ENCODE measurements around the gene RNF141.

- TF ChIP-seq, protein P1, sequence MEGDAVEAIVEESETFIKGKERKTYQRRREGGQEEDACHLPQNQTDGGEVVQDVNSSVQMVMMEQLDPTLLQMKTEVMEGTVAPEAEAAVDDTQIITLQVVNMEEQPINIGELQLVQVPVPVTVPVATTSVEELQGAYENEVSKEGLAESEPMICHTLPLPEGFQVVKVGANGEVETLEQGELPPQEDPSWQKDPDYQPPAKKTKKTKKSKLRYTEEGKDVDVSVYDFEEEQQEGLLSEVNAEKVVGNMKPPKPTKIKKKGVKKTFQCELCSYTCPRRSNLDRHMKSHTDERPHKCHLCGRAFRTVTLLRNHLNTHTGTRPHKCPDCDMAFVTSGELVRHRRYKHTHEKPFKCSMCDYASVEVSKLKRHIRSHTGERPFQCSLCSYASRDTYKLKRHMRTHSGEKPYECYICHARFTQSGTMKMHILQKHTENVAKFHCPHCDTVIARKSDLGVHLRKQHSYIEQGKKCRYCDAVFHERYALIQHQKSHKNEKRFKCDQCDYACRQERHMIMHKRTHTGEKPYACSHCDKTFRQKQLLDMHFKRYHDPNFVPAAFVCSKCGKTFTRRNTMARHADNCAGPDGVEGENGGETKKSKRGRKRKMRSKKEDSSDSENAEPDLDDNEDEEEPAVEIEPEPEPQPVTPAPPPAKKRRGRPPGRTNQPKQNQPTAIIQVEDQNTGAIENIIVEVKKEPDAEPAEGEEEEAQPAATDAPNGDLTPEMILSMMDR (IDR thresholded peaks at IDR 0.05), result no peak
- no peak for TF ChIP-seq POLR2A (IDR thresholded peaks at IDR 0.05)
These were observed 21.0 kb upstream of the RNF141 start for GRCh38 chr11:10561947-10562346.

Data from Peyer's patch (tissue), 4 donors.